Skeletal muscle tissue (tissue), 4 donors: ENCODE results near the gene TRABD2B. TPM values are rescaled to one million over a fixed set of nuclear protein-coding genes. Genes with fewer than 3 reads are reported as not detected.

Experiments used
- H3K27ac ChIP-seq: one replicate; pipeline ENCODE4 v1.7.0; 2013; ENCODE audit warnings: mild to moderate bottlenecking, low read depth, low read length, inconsistent platforms
- H3K27me3 ChIP-seq, 3 donors: one replicate each; pipeline ENCODE4 v1.7.0; 2013; ENCODE audit warnings: low read length in 3 of 3; ENCODE audit not compliant: control insufficient read depth in 3 of 3, insufficient read depth in 3 of 3
- H3K36me3 ChIP-seq, 3 donors: one replicate each; pipeline ENCODE4 v1.7.0; 2013; ENCODE audit warnings: low read length in 3 of 3; ENCODE audit not compliant: control insufficient read depth in 3 of 3, insufficient read depth in 3 of 3
- H3K4me1 ChIP-seq, 3 donors: one replicate each; pipeline ENCODE4 v1.7.0; 2013; ENCODE audit warnings: low read length in 3 of 3, mild to moderate bottlenecking in 3 of 3; ENCODE audit not compliant: control insufficient read depth in 3 of 3, insufficient read depth in 3 of 3
- H3K4me3 ChIP-seq, 3 donors: one replicate each; pipeline ENCODE4 v1.7.0; 2013; ENCODE audit warnings: low read length in 3 of 3
- H3K9ac ChIP-seq, 3 donors: one replicate each; pipeline ENCODE4 v1.7.0; 2013; ENCODE audit warnings: low read length in 3 of 3, mild to moderate bottlenecking in 3 of 3, moderate library complexity in 2 of 3, low read depth in 1 of 3
- H3K9me3 ChIP-seq, 3 donors: one replicate each; pipeline ENCODE4 v1.7.0; 2013; ENCODE audit warnings: low read length in 3 of 3; ENCODE audit not compliant: control insufficient read depth in 3 of 3
- total RNA-seq: library from RNA; depleted of rRNA; stranded (reverse); fragments of >200 nt; gene quantifications from one replicate; pipeline ENCODE4 v1.2.3, GENCODE V29; 2014
- donor health status: Osteomylitis.

Gene TRABD2B
- total RNA-seq, 1 donor from 2014 or later: 0.52 TPM

DNA sequence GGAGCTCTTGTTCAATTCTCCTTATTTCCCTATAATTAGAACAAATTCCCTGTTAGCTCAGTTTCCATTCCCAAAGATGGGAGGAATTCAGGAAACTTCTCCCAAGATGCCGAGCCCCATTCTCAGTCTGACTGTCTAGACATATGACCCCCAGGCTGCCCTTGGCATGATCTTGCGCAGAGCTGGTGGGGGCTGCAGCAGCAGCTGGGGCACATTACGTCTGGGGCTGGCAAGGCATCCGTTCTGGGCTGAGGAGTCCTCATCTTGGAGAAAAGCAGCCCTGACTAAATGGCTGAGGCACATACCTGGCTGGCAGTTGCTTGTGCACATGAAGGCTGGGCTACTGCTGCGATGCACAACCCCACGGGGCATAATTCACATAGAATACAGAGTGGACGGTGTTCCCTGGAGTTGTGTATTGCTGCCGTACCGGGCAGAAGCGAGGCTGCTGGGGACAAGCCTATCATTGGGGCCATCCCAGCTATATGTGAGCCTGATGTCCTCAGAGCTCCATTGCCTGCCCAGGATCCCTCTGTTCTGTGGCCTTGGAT, 36.4 kb upstream of the TRABD2B start:
- Histone ChIP-seq H3K27ac (no peak overlapping the region), H3K9ac (no peak overlapping the region), H3K4me1 (no peaks in the 10 kb centered on the region), H3K27me3 (no peaks in the 10 kb centered on the region), H3K36me3 (no peaks in the 10 kb centered on the region), H3K9me3 (no peaks in the 10 kb centered on the region), H3K4me3 (no peak overlapping the region)

DNA sequence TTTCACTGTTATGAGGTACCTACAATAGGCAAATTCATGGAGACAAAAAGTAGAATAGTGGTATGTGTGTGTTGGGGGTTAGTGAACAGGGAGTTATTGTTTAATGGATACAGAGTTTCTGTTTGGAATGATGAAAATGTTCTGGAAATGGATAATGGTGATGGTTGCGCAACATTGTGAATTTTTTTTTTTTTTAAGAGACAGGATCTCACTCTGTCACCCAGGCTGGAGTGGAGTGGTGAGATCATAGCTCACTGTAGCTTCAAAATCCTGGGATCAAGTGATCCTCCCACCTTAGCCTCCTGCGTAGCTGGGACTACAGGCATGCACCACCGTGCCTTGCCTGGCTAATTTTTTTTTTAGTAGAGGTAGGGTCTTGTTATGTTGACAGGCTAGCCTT, 34.5 kb upstream of the TRABD2B start:
- Histone ChIP-seq H3K27ac (no peak overlapping the region), H3K4me1 (peaks cover 0 to under 1% (median 0%) of the 10 kb centered on the region in 3 donors), H3K27me3 (no peaks in the 10 kb centered on the region), H3K4me3 (no peak overlapping the region), H3K9ac (no peak overlapping the region), H3K36me3 (no peaks in the 10 kb centered on the region), H3K9me3 (no peaks in the 10 kb centered on the region)

DNA sequence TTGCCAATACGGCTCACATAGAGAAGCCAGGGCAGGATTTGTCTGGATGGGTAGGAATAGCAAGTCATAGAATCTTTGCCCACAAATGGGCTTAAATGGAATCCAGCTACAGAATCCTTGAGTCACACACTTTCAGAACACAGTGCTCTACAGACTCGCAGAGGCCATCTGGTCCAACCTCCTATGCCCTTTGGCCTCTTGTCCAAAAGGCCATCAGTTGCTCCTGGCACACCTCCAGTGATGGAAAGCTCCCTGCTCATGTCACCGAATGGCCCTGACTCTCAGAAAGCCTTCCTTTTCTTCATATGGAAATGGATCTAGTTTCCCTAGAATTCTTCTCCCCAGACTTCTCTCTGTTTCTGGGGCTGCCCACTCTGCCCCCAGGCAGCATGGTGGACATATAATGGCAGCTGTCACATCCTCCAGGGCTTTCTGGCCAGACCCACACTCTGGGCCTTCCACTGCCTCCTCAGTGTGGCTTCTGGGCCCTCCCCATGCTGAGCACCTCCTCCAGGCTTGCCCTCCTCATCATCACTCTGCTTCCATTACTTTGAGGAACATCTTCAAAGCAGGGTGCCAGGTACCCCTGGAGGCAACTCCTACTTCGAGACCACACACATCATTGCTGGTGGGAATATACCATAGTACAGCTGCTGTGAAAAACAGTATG, 33.6 kb upstream of the TRABD2B start:
- no peaks in the 10 kb centered on the region for H3K27me3 ChIP-seq

DNA sequence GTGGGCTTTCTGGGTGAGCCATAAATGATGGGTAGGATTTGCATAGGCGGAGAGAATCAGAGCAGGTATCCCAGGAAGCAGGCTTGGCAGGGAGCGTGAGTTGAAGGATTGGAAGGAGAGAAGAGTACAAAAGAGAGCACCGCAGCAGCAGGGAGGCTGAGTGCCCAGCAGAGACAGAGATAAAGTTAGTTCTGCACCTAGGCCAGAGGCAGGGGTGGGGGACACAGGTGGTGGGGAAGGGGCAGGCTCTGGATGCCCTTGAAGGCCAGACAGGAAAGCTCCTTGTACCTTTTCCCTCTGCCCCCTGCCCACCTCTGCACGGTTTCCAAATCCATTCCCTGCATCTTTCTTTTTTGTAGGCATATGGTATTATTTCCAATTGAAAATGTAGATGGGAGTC, 33.0 kb upstream of the TRABD2B start:
- no peak overlapping the region for H3K27ac ChIP-seq
- no peaks in the 10 kb centered on the region for H3K9me3 ChIP-seq
- H3K9ac ChIP-seq: no peak overlapping the region
- H3K36me3 ChIP-seq: no peaks in the 10 kb centered on the region
- no peaks in the 10 kb centered on the region for H3K27me3 ChIP-seq
- H3K4me1 ChIP-seq: peaks cover 3 to 9% (median 5%) of the 10 kb centered on the region in 3 donors
- H3K4me3 ChIP-seq: no peak overlapping the region

More for the DNA sequence above, 33.6 kb upstream of the TRABD2B start:
- no peaks in the 10 kb centered on the region for H3K36me3 ChIP-seq
- H3K9me3 ChIP-seq: no peaks in the 10 kb centered on the region
- no peak overlapping the region for H3K27ac ChIP-seq
- no peak overlapping the region for H3K4me3 ChIP-seq
- H3K4me1 ChIP-seq: peaks cover 3 to 9% (median 4%) of the 10 kb centered on the region in 3 donors
- no peak overlapping the region for H3K9ac ChIP-seq

DNA sequence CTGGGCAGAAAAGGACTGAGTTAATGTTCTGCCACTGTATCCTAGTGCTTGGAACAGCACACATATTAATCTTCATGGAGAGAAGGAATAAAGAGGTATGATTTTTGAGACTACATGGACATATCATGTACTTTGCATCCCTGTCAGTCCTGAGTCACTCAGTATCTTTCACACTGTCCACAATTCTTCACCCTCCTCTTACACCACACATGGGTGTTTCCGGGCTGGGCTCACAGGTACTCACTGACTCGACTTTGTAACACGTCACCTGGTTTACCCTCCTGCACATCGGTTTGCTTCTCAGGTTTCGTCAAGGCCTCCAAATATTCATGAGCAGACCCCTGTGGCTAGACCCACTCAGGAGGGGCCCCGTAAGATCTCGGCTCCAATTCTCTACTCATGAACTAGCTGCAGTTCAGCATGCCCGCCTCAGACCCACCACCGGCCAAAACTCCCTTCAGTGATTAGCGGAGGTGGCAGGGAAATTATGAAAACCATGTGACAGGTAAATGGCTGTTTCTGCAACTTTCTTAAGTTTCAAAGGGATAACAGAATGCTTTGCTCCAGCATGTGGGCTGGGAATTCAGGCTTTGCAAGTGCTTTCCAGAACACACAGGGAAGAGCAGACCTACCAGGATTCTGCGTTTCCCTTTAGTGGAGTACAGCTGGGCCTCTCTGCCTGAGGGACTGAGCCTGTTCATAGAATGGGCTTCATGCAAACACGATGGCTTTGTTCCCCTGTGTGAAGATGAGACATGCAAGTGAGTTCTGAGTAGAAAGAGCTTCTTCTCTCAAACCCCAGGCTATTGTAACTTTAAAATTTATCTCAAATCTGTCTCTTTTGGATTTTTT, 31.3 kb upstream of the TRABD2B start:
- no peaks in the 10 kb centered on the region for H3K27me3 ChIP-seq
- no peak overlapping the region for H3K4me3 ChIP-seq
- H3K9ac ChIP-seq: no peak overlapping the region
- no peaks in the 10 kb centered on the region for H3K9me3 ChIP-seq
- H3K4me1 ChIP-seq: peaks cover 3 to 9% (median 5%) of the 10 kb centered on the region in 3 donors
- H3K27ac ChIP-seq: no peak overlapping the region
- H3K36me3 ChIP-seq: no peaks in the 10 kb centered on the region

- H3K9ac ChIP-seq: no peak overlapping the region
- H3K36me3 ChIP-seq: no peaks in the 10 kb centered on the region
- H3K27ac ChIP-seq: no peak overlapping the region
- no peak overlapping the region for H3K4me3 ChIP-seq
- no peaks in the 10 kb centered on the region for H3K27me3 ChIP-seq
- H3K4me1 ChIP-seq: peaks cover 3 to 9% (median 5%) of the 10 kb centered on the region in 3 donors
- no peaks in the 10 kb centered on the region for H3K9me3 ChIP-seq
Observed at GRCh38 chr1:48027533-48027835, 30.3 kb upstream of the TRABD2B start.

DNA sequence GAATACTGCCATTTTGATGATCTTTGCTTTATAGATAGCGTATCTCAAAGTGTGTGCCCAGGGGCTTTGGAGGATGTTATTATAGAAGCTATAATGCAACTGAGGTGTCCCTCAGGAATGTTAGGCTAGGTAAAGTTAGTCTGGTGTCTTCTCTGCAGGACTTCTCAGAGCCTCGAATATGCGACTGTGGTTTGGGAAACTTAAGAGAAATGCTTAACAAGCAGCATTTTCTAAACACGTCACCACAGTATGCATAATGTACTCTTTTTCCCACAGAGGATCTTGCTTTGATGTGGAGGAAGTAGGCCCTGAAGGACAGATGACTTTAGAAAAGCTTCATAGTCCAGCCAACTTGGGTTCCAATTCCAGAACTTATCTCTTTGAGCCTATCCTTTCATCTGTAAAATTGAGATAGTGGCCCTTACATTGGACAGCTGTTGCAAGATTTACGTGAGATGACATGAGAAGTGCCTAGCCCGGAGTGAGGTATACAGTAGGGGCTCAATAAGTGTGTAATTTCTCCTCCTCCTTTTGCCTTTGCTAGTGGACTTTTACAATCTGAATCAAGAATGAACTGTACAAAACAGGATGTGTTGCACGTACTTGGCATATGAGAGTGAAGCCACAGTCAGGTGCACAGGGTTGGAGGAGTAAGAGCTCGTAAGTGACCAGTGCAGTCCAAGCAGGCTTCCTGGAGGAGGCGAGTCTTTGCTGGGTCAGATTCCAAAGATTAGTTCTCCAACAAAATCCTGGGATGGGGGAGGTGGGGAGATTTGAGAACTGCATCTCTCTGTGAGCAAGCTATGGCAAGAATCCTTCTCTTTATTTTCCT, 29.7 kb upstream of the TRABD2B start:
- Histone ChIP-seq H3K27ac (no peak overlapping the region), H3K9me3 (no peaks in the 10 kb centered on the region)

GRCh38 chr1:48026275-48026674, 29.1 kb upstream of the TRABD2B start:
- H3K27me3 ChIP-seq: no peaks in the 10 kb centered on the region
- H3K27ac ChIP-seq: no peak overlapping the region
- no peaks in the 10 kb centered on the region for H3K9me3 ChIP-seq
- no peak overlapping the region for H3K9ac ChIP-seq
- no peak overlapping the region for H3K4me3 ChIP-seq
- H3K4me1 ChIP-seq: peaks cover 3 to 9% (median 5%) of the 10 kb centered on the region in 3 donors
- no peaks in the 10 kb centered on the region for H3K36me3 ChIP-seq

More for the DNA sequence above, 29.7 kb upstream of the TRABD2B start:
- Histone ChIP-seq H3K4me1 (peaks cover 3 to 9% (median 5%) of the 10 kb centered on the region in 3 donors), H3K36me3 (no peaks in the 10 kb centered on the region), H3K4me3 (no peak overlapping the region), H3K27me3 (no peaks in the 10 kb centered on the region), H3K9ac (no peak overlapping the region)

DNA sequence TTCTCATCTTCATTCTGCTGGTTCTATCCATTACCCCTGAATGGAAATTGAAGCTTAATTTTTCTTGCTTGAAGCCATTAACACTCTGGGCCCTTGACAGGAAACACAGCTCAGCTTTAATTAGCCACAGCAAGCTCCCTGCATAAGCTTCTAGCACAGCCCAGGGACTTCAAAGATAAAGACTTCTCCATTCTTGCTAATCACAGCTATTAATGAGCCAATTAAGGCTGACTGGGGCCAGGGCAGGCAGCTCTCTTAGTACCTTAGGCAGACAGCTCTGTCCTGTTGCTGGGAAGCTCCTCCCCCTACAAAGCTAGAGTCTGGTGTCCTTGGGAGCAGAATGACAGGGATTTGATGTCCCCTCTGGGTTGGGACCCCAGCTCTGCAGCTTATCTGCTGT, 27.9 kb upstream of the TRABD2B start:
- H3K27me3 ChIP-seq: no peaks in the 10 kb centered on the region
- no peaks in the 10 kb centered on the region for H3K36me3 ChIP-seq
- no peak overlapping the region for H3K4me3 ChIP-seq
- peaks cover 5 to 9% (median 6%) of the 10 kb centered on the region in 3 donors for H3K4me1 ChIP-seq
- H3K9me3 ChIP-seq: no peaks in the 10 kb centered on the region
- H3K27ac ChIP-seq: no peak overlapping the region
- H3K9ac ChIP-seq: no peak overlapping the region
